Testis (tissue), 2 donors: ENCODE measurements around the gene KRT7.

Experiments
- POLR2A ChIP-seq: fragments of 450-650 bp; IDR thresholded peaks from one replicate; pipeline ENCODE4 v1.6.1; 2017; ENCODE audit warnings: antibody characterized with exemption, mild to moderate bottlenecking, moderate library complexity
- TF ChIP-seq, protein P1 (sequence below), 3 experiments: fragments of 450-650 bp in 2 of 3; fragments of 200-600 bp in 1 of 3; sonication (generic) in 1 of 3; IDR thresholded peaks; one replicate each; pipeline ENCODE4 v1.5.1; 2016 to 2019; ENCODE audit warnings: antibody characterized with exemption in 3 of 3, mild to moderate bottlenecking in 2 of 3, moderate library complexity in 1 of 3

GRCh38 chr12:52210186-52210924, 22.7 kb upstream of the KRT7 start:
- no peak for TF ChIP-seq POLR2A
- TF ChIP-seq, protein P1, sequence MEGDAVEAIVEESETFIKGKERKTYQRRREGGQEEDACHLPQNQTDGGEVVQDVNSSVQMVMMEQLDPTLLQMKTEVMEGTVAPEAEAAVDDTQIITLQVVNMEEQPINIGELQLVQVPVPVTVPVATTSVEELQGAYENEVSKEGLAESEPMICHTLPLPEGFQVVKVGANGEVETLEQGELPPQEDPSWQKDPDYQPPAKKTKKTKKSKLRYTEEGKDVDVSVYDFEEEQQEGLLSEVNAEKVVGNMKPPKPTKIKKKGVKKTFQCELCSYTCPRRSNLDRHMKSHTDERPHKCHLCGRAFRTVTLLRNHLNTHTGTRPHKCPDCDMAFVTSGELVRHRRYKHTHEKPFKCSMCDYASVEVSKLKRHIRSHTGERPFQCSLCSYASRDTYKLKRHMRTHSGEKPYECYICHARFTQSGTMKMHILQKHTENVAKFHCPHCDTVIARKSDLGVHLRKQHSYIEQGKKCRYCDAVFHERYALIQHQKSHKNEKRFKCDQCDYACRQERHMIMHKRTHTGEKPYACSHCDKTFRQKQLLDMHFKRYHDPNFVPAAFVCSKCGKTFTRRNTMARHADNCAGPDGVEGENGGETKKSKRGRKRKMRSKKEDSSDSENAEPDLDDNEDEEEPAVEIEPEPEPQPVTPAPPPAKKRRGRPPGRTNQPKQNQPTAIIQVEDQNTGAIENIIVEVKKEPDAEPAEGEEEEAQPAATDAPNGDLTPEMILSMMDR (IDR thresholded peaks at IDR 0.05) = no peak
